H1 (cell line): ENCODE measurements around the gene COL1A1. TPM values are rescaled to one million over a fixed set of nuclear protein-coding genes. Genes with fewer than 3 reads are reported as not detected.

Experiments used
- CTCF ChIA-PET: fragments of 300-600 bp; sonication (Branson Sonifier 250); formaldehyde crosslinking; loops from one replicate; lab custom pipeline; 2021; ENCODE audit not compliant: partially characterized antibody; lab: Charles Lee
- POLR2A ChIA-PET: fragments of 300-600 bp; sonication (Branson Sonifier 250); formaldehyde crosslinking; loops from one replicate; lab custom pipeline; 2021; ENCODE audit warnings: inconsistent platforms; ENCODE audit not compliant: partially characterized antibody; lab: Charles Lee
- DNase-seq, 2 experiments: peaks; one replicate each; pipeline versions ENCODE4 v3.0.0 to v3.0.0-alpha.2; 2010 to 2022; ENCODE audit warnings: low spot score in 2 of 2, low read depth in 1 of 2, mixed read lengths in 1 of 2
- FAIRE-seq: peaks from 2 replicates; lab custom pipeline; 2011; peaks lifted over from hg19 to GRCh38; lab: Jason Lieb, UNC
- H2AFZ ChIP-seq: 2 replicates; pipeline ENCODE4 v1.8.1; 2012; ENCODE audit warnings: low read length, inconsistent platforms
- H2AK5ac ChIP-seq: 2 replicates; pipeline ENCODE4 v1.6.1; 2013; ENCODE audit warnings: low read depth, low read length
- H2BK120ac ChIP-seq: replicated peaks from 2 replicates; pipeline ENCODE3; 2013; ENCODE audit warnings: low read depth, low read length, inconsistent platforms
- H2BK12ac ChIP-seq: 2 replicates; pipeline ENCODE4 v1.6.1; 2013; ENCODE audit warnings: low read depth, low read length
- H2BK15ac ChIP-seq: 2 replicates; pipeline ENCODE4 v1.6.1; 2013; ENCODE audit warnings: low read length
- H2BK20ac ChIP-seq: 2 replicates; pipeline ENCODE4 v1.6.1; 2013; ENCODE audit warnings: low read length
- H2BK5ac ChIP-seq: 2 replicates; pipeline ENCODE4 v1.6.1; 2013; ENCODE audit warnings: low read depth, low read length
- H3K14ac ChIP-seq: 2 replicates; pipeline ENCODE4 v1.6.1; 2013; ENCODE audit warnings: inconsistent platforms; ENCODE audit not compliant: insufficient read length
- H3K18ac ChIP-seq: 2 replicates; pipeline ENCODE4 v1.6.1; 2013; ENCODE audit warnings: low read length; ENCODE audit errors: extremely low read depth
- H3K23ac ChIP-seq: 2 replicates; pipeline ENCODE4 v1.6.1; 2013; ENCODE audit warnings: inconsistent platforms; ENCODE audit not compliant: insufficient read length
- H3K23me2 ChIP-seq: 2 replicates; pipeline ENCODE4 v1.6.1; 2013; ENCODE audit warnings: low read depth, low read length
- H3K27ac ChIP-seq: 2 replicates; pipeline ENCODE4 v1.6.1; 2011; ENCODE audit warnings: low read depth, low read length, inconsistent platforms
- H3K27me3 ChIP-seq, 4 experiments: replicated peaks in 1 of 4; 1 replicate in 1 of 4; 2 replicates in 3 of 4; pipeline versions ENCODE4 v1.6.1 to v1.8.1; 2011 to 2013; ENCODE audit warnings: low read length in 3 of 4, mild to moderate bottlenecking in 3 of 4, inconsistent platforms in 2 of 4, mixed read lengths in 2 of 4, moderate library complexity in 1 of 4; ENCODE audit not compliant: control insufficient read depth in 3 of 4, insufficient read depth in 3 of 4; ENCODE audit errors: extremely low read depth in 1 of 4
- H3K36me3 ChIP-seq, 4 experiments: 2 replicates each; pipeline versions ENCODE4 v1.6.1 to v1.8.1; 2011 to 2013; ENCODE audit warnings: mild to moderate bottlenecking in 4 of 4, low read length in 3 of 4, moderate library complexity in 2 of 4, control low read depth in 1 of 4, inconsistent platforms in 1 of 4; ENCODE audit not compliant: insufficient read depth in 4 of 4, control insufficient read depth in 2 of 4
- H3K4ac ChIP-seq: replicated peaks from 2 replicates; pipeline ENCODE3; 2013; ENCODE audit warnings: low read length, low read depth, mixed read lengths, inconsistent platforms; ENCODE audit not compliant: insufficient read length
- H3K4me1 ChIP-seq, 4 experiments: replicated peaks in 1 of 4; 1 replicate in 1 of 4; 2 replicates in 3 of 4; pipeline versions ENCODE4 v1.6.1 to v1.8.1; 2011 to 2013; ENCODE audit warnings: low read length in 3 of 4, inconsistent platforms in 2 of 4, mixed read lengths in 1 of 4; ENCODE audit not compliant: insufficient read depth in 4 of 4, control insufficient read depth in 3 of 4
- H3K4me2 ChIP-seq, 2 experiments: 2 replicates each; pipeline versions ENCODE4 v1.6.1 to v1.8.1; 2011 to 2013; ENCODE audit warnings: low read depth in 2 of 2, low read length in 2 of 2, control low read depth in 1 of 2, inconsistent platforms in 1 of 2, mild to moderate bottlenecking in 1 of 2; ENCODE audit not compliant: insufficient read depth in 1 of 2
- H3K4me3 ChIP-seq, 4 experiments: fragments of 200-600, 300-600 bp in 1 of 4; sonication (generic), shearing (Covaris generic), sonication (Bioruptor Twin) in 1 of 4; 2 replicates each; pipeline versions ENCODE4 v1.5.1 to v1.8.1; 2011 to 2016; ENCODE audit warnings: low read length in 4 of 4, low read depth in 3 of 4, control low read depth in 2 of 4, inconsistent platforms in 2 of 4, mild to moderate bottlenecking in 2 of 4, mixed read lengths in 1 of 4, moderate library complexity in 1 of 4; ENCODE audit not compliant: insufficient read depth in 2 of 4; ENCODE audit errors: extremely low read depth in 1 of 4
- H3K56ac ChIP-seq: replicated peaks from 2 replicates; pipeline ENCODE3; 2013; ENCODE audit warnings: low read depth, mild to moderate bottlenecking, mixed read lengths, low read length, inconsistent platforms; ENCODE audit not compliant: insufficient read length
- H3K79me1 ChIP-seq: 2 replicates; pipeline ENCODE4 v1.6.1; 2013; ENCODE audit warnings: low read depth, low read length, control low read depth
- H3K79me2 ChIP-seq, 2 experiments: 2 replicates each; pipeline versions ENCODE4 v1.6.1 to v1.8.1; 2012 to 2013; ENCODE audit warnings: low read length in 2 of 2, mild to moderate bottlenecking in 2 of 2, inconsistent platforms in 1 of 2; ENCODE audit not compliant: insufficient read depth in 2 of 2, control insufficient read depth in 1 of 2
- H3K9ac ChIP-seq, 4 experiments: replicated peaks in 1 of 4; 1 replicate in 1 of 4; 2 replicates in 3 of 4; pipeline versions ENCODE4 v1.6.1 to v1.8.1; 2011 to 2013; ENCODE audit warnings: low read depth in 3 of 4, low read length in 3 of 4, control low read depth in 2 of 4, mild to moderate bottlenecking in 2 of 4, moderate library complexity in 2 of 4, inconsistent platforms in 1 of 4; ENCODE audit errors: extremely low read depth in 1 of 4
- H3K9me3 ChIP-seq, 2 experiments: 2 replicates each; pipeline versions ENCODE4 v1.6.1 to v1.8.1; 2012 to 2013; ENCODE audit warnings: mild to moderate bottlenecking in 2 of 2, moderate library complexity in 2 of 2, control low read depth in 1 of 2, inconsistent platforms in 1 of 2, low read depth in 1 of 2, low read length in 1 of 2, mixed read lengths in 1 of 2; ENCODE audit not compliant: insufficient read depth in 2 of 2
- H4K20me1 ChIP-seq, 2 experiments: replicated peaks in 1 of 2; 2 replicates each; pipeline versions ENCODE3 to v1.8.1; 2011 to 2013; ENCODE audit warnings: inconsistent platforms in 2 of 2, low read length in 2 of 2, mild to moderate bottlenecking in 1 of 2; ENCODE audit not compliant: insufficient read depth in 2 of 2, control insufficient read depth in 1 of 2
- H4K5ac ChIP-seq: 2 replicates; pipeline ENCODE4 v1.6.1; 2013; ENCODE audit warnings: low read length, low read depth, mixed read lengths, inconsistent platforms; ENCODE audit not compliant: insufficient read length
- H4K8ac ChIP-seq: 2 replicates; pipeline ENCODE4 v1.8.0; 2013; ENCODE audit warnings: mild to moderate bottlenecking, moderate library complexity, low read length, inconsistent platforms; ENCODE audit not compliant: insufficient read depth; ENCODE audit errors: extremely low read depth
- H4K91ac ChIP-seq: replicated peaks from 2 replicates; pipeline ENCODE3; 2013; ENCODE audit warnings: low read length, mixed read lengths, inconsistent platforms; ENCODE audit not compliant: insufficient read length
- BRCA1 ChIP-seq: IDR thresholded peaks from 2 replicates; pipeline ENCODE4 v1.6.1; 2012; ENCODE audit warnings: low read depth, low read length, improper control_type of control experiment
- CBX5 ChIP-seq: fragments of 300-800, 300-1000 bp; sonication (generic); IDR thresholded peaks from 2 replicates; pipeline ENCODE4 v1.7.1; 2016; ENCODE audit warnings: antibody characterized with exemption, low read length, low read depth
- HDAC2 ChIP-seq, 2 experiments: fragments of 300-600 bp in 1 of 2; sonication (generic) in 1 of 2; IDR thresholded peaks; 2 replicates each; pipeline ENCODE4 v1.6.1; 2011 to 2012; ENCODE audit warnings: low read depth in 2 of 2, low read length in 2 of 2, mild to moderate bottlenecking in 2 of 2, moderate library complexity in 2 of 2, borderline replicate concordance in 1 of 2, inconsistent platforms in 1 of 2
- JUN ChIP-seq: IDR thresholded peaks from 2 replicates; pipeline ENCODE4 v1.6.1; 2011; ENCODE audit warnings: low read depth, mild to moderate bottlenecking, improper control_type of control experiment, low read length
- POLR2AphosphoS5 ChIP-seq: IDR thresholded peaks from 2 replicates; pipeline ENCODE4 v1.6.1; 2011; ENCODE audit warnings: low read depth, low read length
- RFX5 ChIP-seq: IDR thresholded peaks from 2 replicates; pipeline ENCODE4 v1.6.1; 2011; ENCODE audit warnings: low read depth, low read length, improper control_type of control experiment, borderline replicate concordance
- SAP30 ChIP-seq: fragments of 300-600 bp; sonication (generic); IDR thresholded peaks from 2 replicates; pipeline ENCODE4 v1.7.1; 2012; ENCODE audit warnings: low read length, moderate library complexity, mild to moderate bottlenecking, inconsistent platforms; ENCODE audit not compliant: insufficient read depth, insufficient replicate concordance
- ZNF274 ChIP-seq: IDR thresholded peaks from 2 replicates; pipeline ENCODE4 v1.7.0; 2012; ENCODE audit warnings: low read length, borderline replicate concordance; ENCODE audit errors: extremely low read depth
- WGBS, 2 experiments: shearing (Covaris generic) in 1 of 2; methylation state at CpG; one replicate each; pipeline versions ENCODE4 v1.1.6 to v1.1.7; 2013 to 2015; ENCODE audit warnings: low lambda C conversion rate in 2 of 2, mixed read lengths in 2 of 2, inconsistent platforms in 1 of 2, low coverage in 1 of 2, missing lambda C conversion rate in 1 of 2; ENCODE audit not compliant: insufficient replicate concordance in 2 of 2, insufficient coverage in 1 of 2, insufficient read length in 1 of 2; ENCODE audit errors: extremely low coverage in 1 of 2, missing lambda C conversion rate in 1 of 2; 5-methylcytosine and 5-hydroxymethylcytosine counted together
- polyA plus RNA-seq, 7 experiments: library from polyadenylated mRNA; depleted of rRNA in 3 of 7; stranded (reverse) in 5 of 7; unstranded in 2 of 7; fragments of >200 nt in 5 of 7; fragments of 200-250 nt in 2 of 7; gene quantifications; 1 replicate in 5 of 7; 2 replicates in 1 of 7; 4 replicates in 1 of 7; pipeline versions ENCODE4 v1.2.1 to v1.2.3, GENCODE V29; 2011 to 2013; ENCODE audit warnings: missing spikeins in 2 of 7, mixed read lengths in 2 of 7
- total RNA-seq: library from RNA; stranded (reverse); fragmentation: NEBNext Ultra II Directional; extraction: Animal tissue kit (Norgen Biotek cat#: 25700); gene quantifications from 2 replicates; pipeline ENCODE4 v1.2.1, GENCODE V29; 2021
- TF ChIP-seq, protein P1 (sequence below): IDR thresholded peaks from 2 replicates; pipeline ENCODE4 v1.6.1; 2012; ENCODE audit warnings: low read length, inconsistent platforms

COL1A1 gene
- total and polyA plus RNA-seq, 2 of the 8 experiments (the other 6 are each of a cell fraction or from before 2014, with no cell fraction given), result 14.1 to 80.4 TPM

DNA sequence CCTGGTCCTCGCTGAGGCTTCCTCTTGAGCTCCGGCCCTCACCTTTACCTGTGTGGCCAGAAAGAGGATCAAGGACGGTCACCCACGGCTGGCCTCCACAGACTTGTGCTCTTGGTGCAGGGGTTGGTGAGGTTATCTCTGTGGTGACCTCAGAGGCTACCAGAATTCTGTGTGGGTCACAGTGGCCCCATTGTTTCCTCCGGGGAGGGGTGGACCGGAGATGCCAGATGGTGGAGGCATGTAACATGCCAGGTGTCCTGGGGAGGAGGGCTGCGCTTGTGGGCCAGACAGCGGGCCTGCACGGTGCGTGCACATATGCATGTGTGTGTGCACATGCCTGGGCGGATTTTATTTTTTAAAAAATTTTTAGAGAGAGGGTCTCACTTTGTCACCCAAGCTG lies 29.3 kb downstream of the COL1A1 start:
- no peak overlapping the region for H3K14ac ChIP-seq
- no peak overlapping the region for H3K27ac ChIP-seq
- FAIRE-seq, result no peak
- H2BK12ac ChIP-seq, result 0 out of 2 replicates have a peak overlapping the region, but pooled peaks have one; percentile 30
- POLR2A ChIA-PET, result interaction anchor here (1.1 kb wide), 1 partner anchor 11 kb away, joined by 5 read pairs; no protein-coding TSS in a partner anchor
- no peaks in the 10 kb centered on the region for H4K20me1 ChIP-seq
- peak overlapping the region; percentile 72; the same call in 1 of the 2 replicates for H2BK15ac ChIP-seq
- TF ChIP-seq POLR2AphosphoS5, result no peak
- TF ChIP-seq, protein P1, sequence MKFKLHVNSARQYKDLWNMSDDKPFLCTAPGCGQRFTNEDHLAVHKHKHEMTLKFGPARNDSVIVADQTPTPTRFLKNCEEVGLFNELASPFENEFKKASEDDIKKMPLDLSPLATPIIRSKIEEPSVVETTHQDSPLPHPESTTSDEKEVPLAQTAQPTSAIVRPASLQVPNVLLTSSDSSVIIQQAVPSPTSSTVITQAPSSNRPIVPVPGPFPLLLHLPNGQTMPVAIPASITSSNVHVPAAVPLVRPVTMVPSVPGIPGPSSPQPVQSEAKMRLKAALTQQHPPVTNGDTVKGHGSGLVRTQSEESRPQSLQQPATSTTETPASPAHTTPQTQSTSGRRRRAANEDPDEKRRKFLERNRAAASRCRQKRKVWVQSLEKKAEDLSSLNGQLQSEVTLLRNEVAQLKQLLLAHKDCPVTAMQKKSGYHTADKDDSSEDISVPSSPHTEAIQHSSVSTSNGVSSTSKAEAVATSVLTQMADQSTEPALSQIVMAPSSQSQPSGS, result no peak
- no peak for TF ChIP-seq RFX5
- TF ChIP-seq JUN, result no peak
- TF ChIP-seq SAP30, result no peak
- no peak for TF ChIP-seq ZNF274
- TF ChIP-seq HDAC2 (IDR thresholded peaks at IDR 0.05; ENCODE audit: borderline replicate concordance in 1 of 2, low read depth in 2 of 2, low read length in 2 of 2), result no peak
- no peak for TF ChIP-seq CBX5
- TF ChIP-seq BRCA1, result no peak
- TF ChIP-seq, all 59 proteins: peak for 0
- no peaks in the 10 kb centered on the region for H3K27me3 ChIP-seq
- no peak overlapping the region for H2AFZ ChIP-seq
- H3K4me2 ChIP-seq, result no peak overlapping the region
- CTCF ChIA-PET, result interaction anchor here (1.3 to 17.0 kb wide), 9 partner anchors 10 to 125 kb away, joined by 3 to 299 read pairs (median 19); partner anchors contain the start of genes COL1A1 and TMEM92
- H2BK120ac ChIP-seq, result no peak overlapping the region
- no peak overlapping the region for H4K91ac ChIP-seq
- H3K36me3 ChIP-seq, result no peaks in the 10 kb centered on the region
- WGBS, 2 experiments, result 94% methylated on average over 11 of the region's 11 CpGs; no CpG with 5 or more reads in 1 of the 2 experiments
- H3K79me1 ChIP-seq, result no peaks in the 10 kb centered on the region
- no peak overlapping the region for H2BK20ac ChIP-seq
- H3K23me2 ChIP-seq, result no peaks in the 10 kb centered on the region
- H3K4ac ChIP-seq, result no peak overlapping the region
- H3K4me3 ChIP-seq, result no peak overlapping the region
- H4K5ac ChIP-seq, result no peak overlapping the region
- H2BK5ac ChIP-seq, result no peak overlapping the region
- H3K18ac ChIP-seq, result no peak overlapping the region
- no peak overlapping the region for H4K8ac ChIP-seq
- no peaks in the 10 kb centered on the region for H3K9me3 ChIP-seq
- no peak overlapping the region for H3K23ac ChIP-seq
- H3K56ac ChIP-seq, result no peak overlapping the region
- DNase-seq, result no peak
- 0 out of 2 replicates have a peak overlapping the region, but pooled peaks have one; percentile 34 for H2AK5ac ChIP-seq
- H3K79me2 ChIP-seq, result no peaks in the 10 kb centered on the region
- peaks cover 0 to 12% (median 7%) of the 10 kb centered on the region in 4 experiments; a peak in 5 of 7 replicates for H3K4me1 ChIP-seq
- H3K9ac ChIP-seq, result no peak overlapping the region
